HEK293T (cell line): ENCODE measurements around the gene MAMDC2.

Experiments
- CTBP1 ChIP-seq: fragments of 450-650 bp; IDR thresholded peaks from 2 replicates; pipeline ENCODE4 v1.6.1; 2016; ENCODE audit warnings: borderline replicate concordance
- FOXK2 ChIP-seq: fragments of 450-650 bp; IDR thresholded peaks from 2 replicates; pipeline ENCODE4 v1.6.1; 2016; ENCODE audit warnings: mild to moderate bottlenecking
- PKNOX1 ChIP-seq: fragments of 450-650 bp; IDR thresholded peaks from 2 replicates; pipeline ENCODE4 v1.6.1; 2016
- SP1 ChIP-seq: fragments of 450-650 bp; IDR thresholded peaks from 2 replicates; pipeline ENCODE4 v1.6.1; 2017
- TARDBP ChIP-seq: fragments of 450-650 bp; IDR thresholded peaks from 2 replicates; pipeline ENCODE4 v1.6.1; 2016

- no peak for TF ChIP-seq TARDBP
- no peak for TF ChIP-seq PKNOX1
- no peak for TF ChIP-seq SP1
- TF ChIP-seq FOXK2 = no peak
- TF ChIP-seq CTBP1 = no peak
Measured at GRCh38 chr9:70060883-70061507, 17.3 kb downstream of the MAMDC2 start.
